WTC11 (cell line): ENCODE measurements around the gene TSPAN7. TPM values are rescaled to one million over a fixed set of nuclear protein-coding genes. Genes with fewer than 3 reads are reported as not detected.

Experiments used
- ATAC-seq: fragments of 200-7000 bp; cut with Tn5 transposase; 2 replicates; pipeline ENCODE4 v1.10.0; 2021; ENCODE audit warnings: mild to moderate bottlenecking, moderate library complexity
- CTCF ChIA-PET: fragments of 300-600 bp; sonication (Branson Sonifier 250); formaldehyde crosslinking; loops from one replicate; lab custom pipeline; 2021; ENCODE audit warnings: antibody characterized with exemption; lab: Charles Lee
- POLR2A ChIA-PET: fragments of 350-600 bp; sonication (Branson Sonifier 250); formaldehyde crosslinking; loops from one replicate; lab custom pipeline; 2021; ENCODE audit warnings: antibody characterized with exemption; lab: Charles Lee
- DNase-seq: peaks from one replicate; pipeline ENCODE4 v3.0.0; 2021; ENCODE audit warnings: low spot score
- H3K27ac Mint-ChIP-seq: 2 replicates; pipeline ENCODE4 v1.8.0; 2021; ENCODE audit warnings: mixed read lengths
- H3K27me3 Mint-ChIP-seq: 2 replicates; pipeline ENCODE4 v1.8.0; 2021; ENCODE audit warnings: low read depth, mild to moderate bottlenecking, moderate library complexity, mixed read lengths
- H3K36me3 Mint-ChIP-seq: 2 replicates; pipeline ENCODE4 v1.8.0; 2021; ENCODE audit warnings: mixed read lengths
- H3K4me1 Mint-ChIP-seq: 2 replicates; pipeline ENCODE4 v1.8.0; 2022; ENCODE audit warnings: mixed read lengths
- H3K4me3 Mint-ChIP-seq: 2 replicates; pipeline ENCODE4 v1.8.0; 2021; ENCODE audit warnings: mild to moderate bottlenecking, moderate library complexity, mixed read lengths
- H3K9me3 Mint-ChIP-seq: 2 replicates; pipeline ENCODE4 v1.8.0; 2021; ENCODE audit warnings: mixed read lengths
- CBFB ChIP-seq: sonication (generic); formaldehyde crosslinking; IDR thresholded peaks from 2 replicates; pipeline ENCODE4 v1.8.1; 2022; ENCODE audit warnings: mild to moderate bottlenecking, low read depth, missing genetic modification reagents
- CREM ChIP-seq: sonication (generic); formaldehyde crosslinking; IDR thresholded peaks from 2 replicates; pipeline ENCODE4 v1.8.1; 2022; ENCODE audit warnings: mild to moderate bottlenecking, missing genetic modification reagents, moderate library complexity
- MYBL2 ChIP-seq: sonication (generic); formaldehyde crosslinking; IDR thresholded peaks from 2 replicates; pipeline ENCODE4 v1.8.1; 2023; ENCODE audit warnings: mild to moderate bottlenecking, moderate library complexity, missing genetic modification reagents
- RORB ChIP-seq: fragments of 250-450 bp; sonication (Bioruptor Pico); IDR thresholded peaks from 2 replicates; pipeline ENCODE4 v1.9.0; 2021; ENCODE audit warnings: mild to moderate bottlenecking
- SOX15 ChIP-seq: fragments of 250-450 bp; sonication (Bioruptor Pico); IDR thresholded peaks from 2 replicates; pipeline ENCODE4 v1.9.0; 2021; ENCODE audit warnings: mild to moderate bottlenecking
- TEAD1 ChIP-seq: sonication (generic); formaldehyde crosslinking; IDR thresholded peaks from 2 replicates; pipeline ENCODE4 v1.8.0; 2022; ENCODE audit warnings: mild to moderate bottlenecking, missing genetic modification reagents
- TEAD4 ChIP-seq: sonication (generic); formaldehyde crosslinking; IDR thresholded peaks from 2 replicates; pipeline ENCODE4 v1.8.0; 2022; ENCODE audit warnings: mild to moderate bottlenecking, missing genetic modification reagents
- ZNF121 ChIP-seq: sonication (generic); formaldehyde crosslinking; IDR thresholded peaks from 2 replicates; pipeline ENCODE4 v1.8.0; 2023; ENCODE audit warnings: missing genetic modification reagents
- total RNA-seq: library from RNA; stranded (reverse); gene quantifications from 3 replicates; pipeline ENCODE4 v1.2.3, GENCODE V29; 2021
- TF ChIP-seq, protein P1 (sequence below): fragments of 250-450 bp; sonication (Bioruptor Pico); conservative IDR thresholded peaks from 2 replicates; pipeline ENCODE4 v1.9.0; 2021; ENCODE audit warnings: mild to moderate bottlenecking
- TF ChIP-seq, protein P2 (sequence below): fragments of 250-450 bp; sonication (Bioruptor Pico); IDR thresholded peaks from 2 replicates; pipeline ENCODE4 v1.9.0; 2021; ENCODE audit warnings: mild to moderate bottlenecking, borderline replicate concordance
- TF ChIP-seq, protein P3 (sequence below): fragments of 250-450 bp; sonication (Bioruptor Pico); IDR thresholded peaks from 2 replicates; pipeline ENCODE4 v1.9.0; 2021; ENCODE audit warnings: moderate library complexity, mild to moderate bottlenecking, inconsistent platforms, borderline replicate concordance
- TF ChIP-seq, protein P4 (sequence below): sonication (generic); formaldehyde crosslinking; IDR thresholded peaks from 2 replicates; pipeline ENCODE4 v1.8.1; 2022; ENCODE audit warnings: mild to moderate bottlenecking, missing genetic modification reagents, moderate library complexity, borderline replicate concordance
- TF ChIP-seq, protein P5 (sequence below): sonication (generic); formaldehyde crosslinking; IDR thresholded peaks from 2 replicates; pipeline ENCODE4 v1.8.0; 2023; ENCODE audit warnings: missing genetic modification reagents, mild to moderate bottlenecking, borderline replicate concordance
- TF ChIP-seq, protein P6 (sequence below): sonication (generic); formaldehyde crosslinking; IDR thresholded peaks from 2 replicates; pipeline ENCODE4 v1.8.1; 2022; ENCODE audit warnings: low read depth, mild to moderate bottlenecking, moderate library complexity, missing genetic modification reagents, borderline replicate concordance
- TF ChIP-seq, protein P7 (sequence below): sonication (generic); formaldehyde crosslinking; conservative IDR thresholded peaks from 2 replicates; pipeline ENCODE4 v1.8.1; 2022; ENCODE audit warnings: mild to moderate bottlenecking, missing genetic modification reagents
- TF ChIP-seq, protein P8 (sequence below): fragments of 250-450 bp; sonication (Bioruptor Pico); IDR thresholded peaks from 2 replicates; pipeline ENCODE4 v1.8.0; 2021; ENCODE audit warnings: mild to moderate bottlenecking
- TF ChIP-seq, protein P9 (sequence below): sonication (generic); formaldehyde crosslinking; IDR thresholded peaks from 2 replicates; pipeline ENCODE4 v1.8.0; 2023; ENCODE audit warnings: mild to moderate bottlenecking, missing genetic modification reagents

Gene TSPAN7
- total RNA-seq, 1 experiment from 2014 or later, result 10.8 TPM

DNA sequence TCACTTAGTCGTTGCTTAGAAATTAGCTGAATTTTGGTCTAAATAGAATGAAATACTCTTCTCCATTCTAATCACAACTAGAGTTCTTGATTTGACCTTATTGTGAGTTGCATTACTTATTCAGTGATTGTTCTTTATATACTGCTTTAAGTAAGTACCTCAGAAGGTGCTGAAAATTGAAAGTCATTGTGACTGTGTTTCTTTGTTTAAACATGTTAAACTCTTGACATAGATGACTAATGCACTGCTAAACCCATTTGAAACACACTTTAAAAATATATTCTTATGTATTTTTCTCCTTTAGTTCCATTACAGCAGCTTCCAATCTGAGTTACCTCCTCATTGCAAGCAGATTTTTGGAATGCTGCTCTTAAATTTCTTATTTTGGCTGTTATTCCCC, 9.1 kb downstream of the TSPAN7 start (continued):
- TF ChIP-seq, protein P1, sequence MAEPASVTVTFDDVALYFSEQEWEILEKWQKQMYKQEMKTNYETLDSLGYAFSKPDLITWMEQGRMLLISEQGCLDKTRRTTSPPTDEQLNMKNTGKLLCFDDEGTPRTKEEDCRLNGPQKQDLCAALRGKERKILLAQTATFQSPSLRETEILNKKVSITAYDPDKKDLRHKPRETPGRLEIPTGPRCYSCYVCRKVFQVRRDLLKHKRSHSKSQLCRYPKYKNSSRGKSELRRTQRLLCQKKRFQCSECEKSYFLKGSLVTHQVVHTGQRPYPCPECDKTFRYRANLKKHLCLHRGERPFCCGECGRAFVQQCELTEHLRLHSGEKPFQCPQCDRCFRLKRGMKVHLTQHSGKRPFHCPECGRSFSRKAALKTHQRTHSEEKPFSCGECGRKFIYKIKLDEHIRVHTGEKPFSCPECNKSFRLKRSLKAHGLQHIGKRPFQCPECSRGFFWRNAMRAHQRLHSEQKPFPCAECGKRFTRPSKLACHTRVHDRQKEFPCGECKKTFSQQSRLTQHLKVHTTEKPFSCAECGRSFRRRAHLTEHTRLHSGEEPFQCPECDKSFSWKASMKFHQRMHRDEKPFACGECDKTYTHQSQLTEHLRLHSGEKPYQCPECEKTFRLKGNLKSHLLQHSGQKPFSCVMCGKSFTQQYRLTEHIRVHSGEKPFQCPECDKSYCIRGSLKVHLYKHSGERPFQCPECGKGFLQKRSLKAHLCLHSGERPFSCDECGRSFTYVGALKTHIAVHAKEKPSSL (CRISPR knock-in tag), result no peak
- TF ChIP-seq MYBL2 (CRISPR knock-in tag), result no peak
- TF ChIP-seq, all 79 proteins: peak for 0

DNA sequence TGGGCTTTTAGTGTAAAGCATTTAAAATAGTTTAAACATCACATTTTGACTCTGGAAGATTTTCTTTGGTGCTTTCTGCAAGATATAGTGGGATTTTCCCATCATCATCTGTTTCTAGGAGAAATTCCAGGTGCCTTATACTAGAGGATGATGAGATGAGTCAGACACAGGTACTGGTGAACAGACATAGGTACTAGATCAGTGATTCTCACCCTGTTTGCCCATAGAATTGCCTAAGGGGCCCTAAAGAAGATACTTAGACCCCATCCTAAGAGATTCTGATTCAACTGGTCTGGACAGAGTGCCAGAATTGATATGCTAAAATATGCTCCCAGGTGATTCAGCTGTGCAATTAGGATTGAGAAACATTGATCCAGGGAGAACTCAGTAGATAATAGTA, 9.7 kb downstream of the TSPAN7 start:
- Mint-ChIP-seq H3K27ac (no peak overlapping the region), H3K4me1 (peaks cover 16% of the 10 kb centered on the region), H3K36me3 (no peaks in the 10 kb centered on the region), H3K9me3 (peaks cover 8% of the 10 kb centered on the region; the same call in 1 of the 2 replicates), H3K27me3 (no peaks in the 10 kb centered on the region), H3K4me3 (no peak overlapping the region)
- ChIA-PET POLR2A (no interaction called here), CTCF (no interaction called here)
- DNase-seq (no peak), ATAC-seq (no peak)
- TF ChIP-seq, protein P2, sequence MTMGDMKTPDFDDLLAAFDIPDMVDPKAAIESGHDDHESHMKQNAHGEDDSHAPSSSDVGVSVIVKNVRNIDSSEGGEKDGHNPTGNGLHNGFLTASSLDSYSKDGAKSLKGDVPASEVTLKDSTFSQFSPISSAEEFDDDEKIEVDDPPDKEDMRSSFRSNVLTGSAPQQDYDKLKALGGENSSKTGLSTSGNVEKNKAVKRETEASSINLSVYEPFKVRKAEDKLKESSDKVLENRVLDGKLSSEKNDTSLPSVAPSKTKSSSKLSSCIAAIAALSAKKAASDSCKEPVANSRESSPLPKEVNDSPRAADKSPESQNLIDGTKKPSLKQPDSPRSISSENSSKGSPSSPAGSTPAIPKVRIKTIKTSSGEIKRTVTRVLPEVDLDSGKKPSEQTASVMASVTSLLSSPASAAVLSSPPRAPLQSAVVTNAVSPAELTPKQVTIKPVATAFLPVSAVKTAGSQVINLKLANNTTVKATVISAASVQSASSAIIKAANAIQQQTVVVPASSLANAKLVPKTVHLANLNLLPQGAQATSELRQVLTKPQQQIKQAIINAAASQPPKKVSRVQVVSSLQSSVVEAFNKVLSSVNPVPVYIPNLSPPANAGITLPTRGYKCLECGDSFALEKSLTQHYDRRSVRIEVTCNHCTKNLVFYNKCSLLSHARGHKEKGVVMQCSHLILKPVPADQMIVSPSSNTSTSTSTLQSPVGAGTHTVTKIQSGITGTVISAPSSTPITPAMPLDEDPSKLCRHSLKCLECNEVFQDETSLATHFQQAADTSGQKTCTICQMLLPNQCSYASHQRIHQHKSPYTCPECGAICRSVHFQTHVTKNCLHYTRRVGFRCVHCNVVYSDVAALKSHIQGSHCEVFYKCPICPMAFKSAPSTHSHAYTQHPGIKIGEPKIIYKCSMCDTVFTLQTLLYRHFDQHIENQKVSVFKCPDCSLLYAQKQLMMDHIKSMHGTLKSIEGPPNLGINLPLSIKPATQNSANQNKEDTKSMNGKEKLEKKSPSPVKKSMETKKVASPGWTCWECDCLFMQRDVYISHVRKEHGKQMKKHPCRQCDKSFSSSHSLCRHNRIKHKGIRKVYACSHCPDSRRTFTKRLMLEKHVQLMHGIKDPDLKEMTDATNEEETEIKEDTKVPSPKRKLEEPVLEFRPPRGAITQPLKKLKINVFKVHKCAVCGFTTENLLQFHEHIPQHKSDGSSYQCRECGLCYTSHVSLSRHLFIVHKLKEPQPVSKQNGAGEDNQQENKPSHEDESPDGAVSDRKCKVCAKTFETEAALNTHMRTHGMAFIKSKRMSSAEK, result no peak
- TF ChIP-seq ZNF121 (CRISPR knock-in tag) (no peak), RORB (CRISPR knock-in tag) (no peak), TEAD4 (CRISPR knock-in tag) (no peak), TEAD1 (CRISPR knock-in tag) (no peak), CBFB (CRISPR knock-in tag) (no peak), CREM (no peak), SOX15 (CRISPR knock-in tag) (no peak)
- TF ChIP-seq, protein P3, sequence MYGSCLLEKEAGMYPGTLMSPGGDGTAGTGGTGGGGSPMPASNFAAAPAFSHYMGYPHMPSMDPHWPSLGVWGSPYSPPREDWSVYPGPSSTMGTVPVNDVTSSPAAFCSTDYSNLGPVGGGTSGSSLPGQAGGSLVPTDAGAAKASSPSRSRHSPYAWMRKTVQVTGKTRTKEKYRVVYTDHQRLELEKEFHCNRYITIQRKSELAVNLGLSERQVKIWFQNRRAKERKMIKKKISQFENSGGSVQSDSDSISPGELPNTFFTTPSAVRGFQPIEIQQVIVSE (CRISPR knock-in tag), result no peak
- TF ChIP-seq, protein P4, sequence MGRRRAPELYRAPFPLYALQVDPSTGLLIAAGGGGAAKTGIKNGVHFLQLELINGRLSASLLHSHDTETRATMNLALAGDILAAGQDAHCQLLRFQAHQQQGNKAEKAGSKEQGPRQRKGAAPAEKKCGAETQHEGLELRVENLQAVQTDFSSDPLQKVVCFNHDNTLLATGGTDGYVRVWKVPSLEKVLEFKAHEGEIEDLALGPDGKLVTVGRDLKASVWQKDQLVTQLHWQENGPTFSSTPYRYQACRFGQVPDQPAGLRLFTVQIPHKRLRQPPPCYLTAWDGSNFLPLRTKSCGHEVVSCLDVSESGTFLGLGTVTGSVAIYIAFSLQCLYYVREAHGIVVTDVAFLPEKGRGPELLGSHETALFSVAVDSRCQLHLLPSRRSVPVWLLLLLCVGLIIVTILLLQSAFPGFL (CRISPR knock-in tag), result no peak
- TF ChIP-seq, protein P5, sequence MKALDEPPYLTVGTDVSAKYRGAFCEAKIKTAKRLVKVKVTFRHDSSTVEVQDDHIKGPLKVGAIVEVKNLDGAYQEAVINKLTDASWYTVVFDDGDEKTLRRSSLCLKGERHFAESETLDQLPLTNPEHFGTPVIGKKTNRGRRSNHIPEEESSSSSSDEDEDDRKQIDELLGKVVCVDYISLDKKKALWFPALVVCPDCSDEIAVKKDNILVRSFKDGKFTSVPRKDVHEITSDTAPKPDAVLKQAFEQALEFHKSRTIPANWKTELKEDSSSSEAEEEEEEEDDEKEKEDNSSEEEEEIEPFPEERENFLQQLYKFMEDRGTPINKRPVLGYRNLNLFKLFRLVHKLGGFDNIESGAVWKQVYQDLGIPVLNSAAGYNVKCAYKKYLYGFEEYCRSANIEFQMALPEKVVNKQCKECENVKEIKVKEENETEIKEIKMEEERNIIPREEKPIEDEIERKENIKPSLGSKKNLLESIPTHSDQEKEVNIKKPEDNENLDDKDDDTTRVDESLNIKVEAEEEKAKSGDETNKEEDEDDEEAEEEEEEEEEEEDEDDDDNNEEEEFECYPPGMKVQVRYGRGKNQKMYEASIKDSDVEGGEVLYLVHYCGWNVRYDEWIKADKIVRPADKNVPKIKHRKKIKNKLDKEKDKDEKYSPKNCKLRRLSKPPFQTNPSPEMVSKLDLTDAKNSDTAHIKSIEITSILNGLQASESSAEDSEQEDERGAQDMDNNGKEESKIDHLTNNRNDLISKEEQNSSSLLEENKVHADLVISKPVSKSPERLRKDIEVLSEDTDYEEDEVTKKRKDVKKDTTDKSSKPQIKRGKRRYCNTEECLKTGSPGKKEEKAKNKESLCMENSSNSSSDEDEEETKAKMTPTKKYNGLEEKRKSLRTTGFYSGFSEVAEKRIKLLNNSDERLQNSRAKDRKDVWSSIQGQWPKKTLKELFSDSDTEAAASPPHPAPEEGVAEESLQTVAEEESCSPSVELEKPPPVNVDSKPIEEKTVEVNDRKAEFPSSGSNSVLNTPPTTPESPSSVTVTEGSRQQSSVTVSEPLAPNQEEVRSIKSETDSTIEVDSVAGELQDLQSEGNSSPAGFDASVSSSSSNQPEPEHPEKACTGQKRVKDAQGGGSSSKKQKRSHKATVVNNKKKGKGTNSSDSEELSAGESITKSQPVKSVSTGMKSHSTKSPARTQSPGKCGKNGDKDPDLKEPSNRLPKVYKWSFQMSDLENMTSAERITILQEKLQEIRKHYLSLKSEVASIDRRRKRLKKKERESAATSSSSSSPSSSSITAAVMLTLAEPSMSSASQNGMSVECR (CRISPR knock-in tag), result no peak
- TF ChIP-seq, protein P6, sequence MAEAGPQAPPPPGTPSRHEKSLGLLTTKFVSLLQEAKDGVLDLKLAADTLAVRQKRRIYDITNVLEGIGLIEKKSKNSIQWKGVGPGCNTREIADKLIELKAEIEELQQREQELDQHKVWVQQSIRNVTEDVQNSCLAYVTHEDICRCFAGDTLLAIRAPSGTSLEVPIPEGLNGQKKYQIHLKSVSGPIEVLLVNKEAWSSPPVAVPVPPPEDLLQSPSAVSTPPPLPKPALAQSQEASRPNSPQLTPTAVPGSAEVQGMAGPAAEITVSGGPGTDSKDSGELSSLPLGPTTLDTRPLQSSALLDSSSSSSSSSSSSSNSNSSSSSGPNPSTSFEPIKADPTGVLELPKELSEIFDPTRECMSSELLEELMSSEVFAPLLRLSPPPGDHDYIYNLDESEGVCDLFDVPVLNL (CRISPR knock-in tag), result no peak
- TF ChIP-seq, protein P7, sequence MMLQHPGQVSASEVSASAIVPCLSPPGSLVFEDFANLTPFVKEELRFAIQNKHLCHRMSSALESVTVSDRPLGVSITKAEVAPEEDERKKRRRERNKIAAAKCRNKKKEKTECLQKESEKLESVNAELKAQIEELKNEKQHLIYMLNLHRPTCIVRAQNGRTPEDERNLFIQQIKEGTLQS (CRISPR knock-in tag), result no peak
- TF ChIP-seq, protein P8, sequence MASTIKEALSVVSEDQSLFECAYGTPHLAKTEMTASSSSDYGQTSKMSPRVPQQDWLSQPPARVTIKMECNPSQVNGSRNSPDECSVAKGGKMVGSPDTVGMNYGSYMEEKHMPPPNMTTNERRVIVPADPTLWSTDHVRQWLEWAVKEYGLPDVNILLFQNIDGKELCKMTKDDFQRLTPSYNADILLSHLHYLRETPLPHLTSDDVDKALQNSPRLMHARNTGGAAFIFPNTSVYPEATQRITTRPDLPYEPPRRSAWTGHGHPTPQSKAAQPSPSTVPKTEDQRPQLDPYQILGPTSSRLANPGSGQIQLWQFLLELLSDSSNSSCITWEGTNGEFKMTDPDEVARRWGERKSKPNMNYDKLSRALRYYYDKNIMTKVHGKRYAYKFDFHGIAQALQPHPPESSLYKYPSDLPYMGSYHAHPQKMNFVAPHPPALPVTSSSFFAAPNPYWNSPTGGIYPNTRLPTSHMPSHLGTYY, result no peak
- TF ChIP-seq, protein P9, sequence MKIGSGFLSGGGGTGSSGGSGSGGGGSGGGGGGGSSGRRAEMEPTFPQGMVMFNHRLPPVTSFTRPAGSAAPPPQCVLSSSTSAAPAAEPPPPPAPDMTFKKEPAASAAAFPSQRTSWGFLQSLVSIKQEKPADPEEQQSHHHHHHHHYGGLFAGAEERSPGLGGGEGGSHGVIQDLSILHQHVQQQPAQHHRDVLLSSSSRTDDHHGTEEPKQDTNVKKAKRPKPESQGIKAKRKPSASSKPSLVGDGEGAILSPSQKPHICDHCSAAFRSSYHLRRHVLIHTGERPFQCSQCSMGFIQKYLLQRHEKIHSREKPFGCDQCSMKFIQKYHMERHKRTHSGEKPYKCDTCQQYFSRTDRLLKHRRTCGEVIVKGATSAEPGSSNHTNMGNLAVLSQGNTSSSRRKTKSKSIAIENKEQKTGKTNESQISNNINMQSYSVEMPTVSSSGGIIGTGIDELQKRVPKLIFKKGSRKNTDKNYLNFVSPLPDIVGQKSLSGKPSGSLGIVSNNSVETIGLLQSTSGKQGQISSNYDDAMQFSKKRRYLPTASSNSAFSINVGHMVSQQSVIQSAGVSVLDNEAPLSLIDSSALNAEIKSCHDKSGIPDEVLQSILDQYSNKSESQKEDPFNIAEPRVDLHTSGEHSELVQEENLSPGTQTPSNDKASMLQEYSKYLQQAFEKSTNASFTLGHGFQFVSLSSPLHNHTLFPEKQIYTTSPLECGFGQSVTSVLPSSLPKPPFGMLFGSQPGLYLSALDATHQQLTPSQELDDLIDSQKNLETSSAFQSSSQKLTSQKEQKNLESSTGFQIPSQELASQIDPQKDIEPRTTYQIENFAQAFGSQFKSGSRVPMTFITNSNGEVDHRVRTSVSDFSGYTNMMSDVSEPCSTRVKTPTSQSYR (CRISPR knock-in tag), result no peak
